Cardiac muscle cell (in vitro differentiated cells and primary cell): ENCODE results near the gene HSBP1L1. TPM values are rescaled to one million over a fixed set of nuclear protein-coding genes. Genes with fewer than 3 reads are reported as not detected.
"Not testable (repeated sequence)": the region's sequence is repeated elsewhere in the genome, so short reads cannot be mapped to it uniquely, and the experiment has no call there.

ENCODE experiments used
- DNase-seq, 2 donors: peaks; one replicate each; pipeline versions ENCODE4 v3.0.0 to v3.0.0-alpha.2; 2010 to 2017; ENCODE audit warnings: low read depth in 1 of 2, low spot score in 1 of 2
- H3K27ac ChIP-seq: fragments of 200-600 bp; sonication (generic); 2 replicates; pipeline ENCODE4 v1.5.1; 2016
- H3K27me3 ChIP-seq: fragments of 200-600 bp; sonication (generic); 2 replicates; pipeline ENCODE4 v1.6.0; 2016; ENCODE audit warnings: control low read depth
- H3K36me3 ChIP-seq: fragments of 200-600 bp; sonication (generic); 2 replicates; pipeline ENCODE4 v1.5.1; 2016; ENCODE audit warnings: control low read depth
- H3K4me1 ChIP-seq: fragments of 200-600 bp; sonication (generic); 2 replicates; pipeline ENCODE4 v1.8.1; 2017; ENCODE audit warnings: low read depth, mild to moderate bottlenecking, mixed run types
- H3K4me3 ChIP-seq: fragments of 200-600 bp; sonication (generic); 2 replicates; pipeline ENCODE4 v1.5.1; 2016; ENCODE audit warnings: mild to moderate bottlenecking
- H3K9me3 ChIP-seq: fragments of 200-600 bp; sonication (generic); 2 replicates; pipeline ENCODE4 v1.5.1; 2017; ENCODE audit warnings: low read depth, mild to moderate bottlenecking, control low read depth
- polyA plus RNA-seq: library from polyadenylated mRNA; unstranded; fragments of >200 nt; fragmentation: Nextera tagmentation; extraction: Ambion mirVana; gene quantifications from 2 replicates; pipeline ENCODE4 v1.2.1, GENCODE V29; 2016
- total RNA-seq: library from RNA; depleted of rRNA; stranded (reverse); fragments of >200 nt; gene quantifications from 2 replicates; pipeline ENCODE4 v1.2.3, GENCODE V29; 2016
- TF ChIP-seq, protein P1 (sequence below): IDR thresholded peaks from 2 replicates; pipeline ENCODE4 v1.5.1; 2012; ENCODE audit warnings: low read depth, mild to moderate bottlenecking, low read length

HSBP1L1 gene
- total and polyA plus RNA-seq, 2 experiments from 2014 or later, result 4.0 to 6.3 TPM

GRCh38 chr18:79988451-79989194 is 24.2 kb downstream of the HSBP1L1 start, which contains the start of gene TXNL4A:
TXNL4A (minus strand) TSS chr18:79988563; CDS start chr18:79988392, 171 bp downstream.
- TF ChIP-seq, protein P1, sequence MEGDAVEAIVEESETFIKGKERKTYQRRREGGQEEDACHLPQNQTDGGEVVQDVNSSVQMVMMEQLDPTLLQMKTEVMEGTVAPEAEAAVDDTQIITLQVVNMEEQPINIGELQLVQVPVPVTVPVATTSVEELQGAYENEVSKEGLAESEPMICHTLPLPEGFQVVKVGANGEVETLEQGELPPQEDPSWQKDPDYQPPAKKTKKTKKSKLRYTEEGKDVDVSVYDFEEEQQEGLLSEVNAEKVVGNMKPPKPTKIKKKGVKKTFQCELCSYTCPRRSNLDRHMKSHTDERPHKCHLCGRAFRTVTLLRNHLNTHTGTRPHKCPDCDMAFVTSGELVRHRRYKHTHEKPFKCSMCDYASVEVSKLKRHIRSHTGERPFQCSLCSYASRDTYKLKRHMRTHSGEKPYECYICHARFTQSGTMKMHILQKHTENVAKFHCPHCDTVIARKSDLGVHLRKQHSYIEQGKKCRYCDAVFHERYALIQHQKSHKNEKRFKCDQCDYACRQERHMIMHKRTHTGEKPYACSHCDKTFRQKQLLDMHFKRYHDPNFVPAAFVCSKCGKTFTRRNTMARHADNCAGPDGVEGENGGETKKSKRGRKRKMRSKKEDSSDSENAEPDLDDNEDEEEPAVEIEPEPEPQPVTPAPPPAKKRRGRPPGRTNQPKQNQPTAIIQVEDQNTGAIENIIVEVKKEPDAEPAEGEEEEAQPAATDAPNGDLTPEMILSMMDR, result no peak
- Histone ChIP-seq H3K9me3 (no peaks in the 10 kb centered on the region), H3K36me3 (no peaks in the 10 kb centered on the region), H3K4me1 (no peaks in the 10 kb centered on the region), H3K4me3 (peak within 1 kb of the TSS; percentile 84), H3K27me3 (no peaks in the 10 kb centered on the region), H3K27ac (peak within 1 kb of the TSS; percentile 89)
- peak; percentile 87 to 92 for DNase-seq

GRCh38 chr18:79989195-79989497 is 24.7 kb downstream of the HSBP1L1 start:
- H3K27ac ChIP-seq, result peak overlapping the region; percentile 89
- H3K9me3 ChIP-seq, result no peaks in the 10 kb centered on the region
- no peak for DNase-seq
- H3K27me3 ChIP-seq, result no peaks in the 10 kb centered on the region
- no peaks in the 10 kb centered on the region for H3K4me1 ChIP-seq
- TF ChIP-seq, protein P1, result no peak
- H3K36me3 ChIP-seq, result no peaks in the 10 kb centered on the region
- peak overlapping the region; percentile 84 for H3K4me3 ChIP-seq

- DNase-seq, result no peak
- no peaks in the 10 kb centered on the region for H3K9me3 ChIP-seq
- no peaks in the 10 kb centered on the region for H3K27me3 ChIP-seq
- TF ChIP-seq, protein P1, result no peak
- H3K27ac ChIP-seq, result no peak overlapping the region
- no peaks in the 10 kb centered on the region for H3K4me1 ChIP-seq
- no peaks in the 10 kb centered on the region for H3K36me3 ChIP-seq
- no peak overlapping the region for H3K4me3 ChIP-seq
These were observed 27.1 kb downstream of the HSBP1L1 start for GRCh38 chr18:79991494-79991893.

- H3K27me3 ChIP-seq, H3K4me1 ChIP-seq, H3K4me3 ChIP-seq, H3K36me3 ChIP-seq, DNase-seq, H3K27ac ChIP-seq, H3K9me3 ChIP-seq: not testable (repeated sequence)
These were observed 35.3 kb downstream of the HSBP1L1 start for GRCh38 chr18:79999701-80000100.

GRCh38 chr18:80000877-80001276 is 36.4 kb downstream of the HSBP1L1 start:
- no peak overlapping the region for H3K27ac ChIP-seq
- H3K36me3 ChIP-seq, result no peaks in the 10 kb centered on the region
- TF ChIP-seq, protein P1, result no peak

DNA sequence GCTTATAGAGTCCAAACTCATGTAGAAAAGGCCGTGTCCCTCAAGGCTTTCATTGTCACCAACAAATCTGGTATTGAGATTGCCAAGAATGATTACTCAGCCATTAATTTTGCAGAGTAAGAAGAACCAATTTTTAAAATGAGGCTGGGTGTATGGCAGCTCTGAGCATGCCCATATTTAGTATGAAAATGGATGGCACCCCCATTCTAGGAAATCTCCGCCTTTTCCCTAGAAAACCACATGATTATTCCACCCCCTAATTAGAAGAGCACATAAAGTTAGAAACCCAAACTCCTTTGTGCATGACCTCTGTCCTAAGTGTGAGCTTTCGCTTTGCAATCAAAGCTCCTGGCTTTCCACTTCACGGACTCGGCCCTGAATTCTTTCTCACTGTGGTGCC is 38.0 kb downstream of the HSBP1L1 start:
- Histone ChIP-seq H3K4me1 (no peaks in the 10 kb centered on the region), H3K36me3 (no peaks in the 10 kb centered on the region), H3K27me3 (no peaks in the 10 kb centered on the region), H3K27ac (no peak overlapping the region), H3K4me3 (no peak overlapping the region), H3K9me3 (no peaks in the 10 kb centered on the region)
- TF ChIP-seq, protein P1, result no peak
- no peak for DNase-seq

More at GRCh38 chr18:80000877-80001276, 36.4 kb downstream of the HSBP1L1 start:
- DNase-seq, result no peak
- no peaks in the 10 kb centered on the region for H3K9me3 ChIP-seq
- no peak overlapping the region for H3K4me3 ChIP-seq
- H3K27me3 ChIP-seq, result no peaks in the 10 kb centered on the region
- no peaks in the 10 kb centered on the region for H3K4me1 ChIP-seq
